GM23248 (cell line): ENCODE results near the gene ERFL.

Experiments
- EZH2 ChIP-seq: fragments of 200-600 bp; sonication (generic); IDR thresholded peaks from 2 replicates; pipeline ENCODE4 v1.6.1; 2018; ENCODE audit warnings: antibody characterized with exemption, mild to moderate bottlenecking; ENCODE audit not compliant: insufficient read depth, poor library complexity, severe bottlenecking
- EZH2phosphoT487 ChIP-seq: fragments of 200-600 bp; sonication (generic); IDR thresholded peaks from 2 replicates; pipeline ENCODE4 v1.6.1; 2018; ENCODE audit warnings: antibody characterized with exemption, moderate library complexity, mild to moderate bottlenecking, low read depth; ENCODE audit not compliant: insufficient read depth

DNA sequence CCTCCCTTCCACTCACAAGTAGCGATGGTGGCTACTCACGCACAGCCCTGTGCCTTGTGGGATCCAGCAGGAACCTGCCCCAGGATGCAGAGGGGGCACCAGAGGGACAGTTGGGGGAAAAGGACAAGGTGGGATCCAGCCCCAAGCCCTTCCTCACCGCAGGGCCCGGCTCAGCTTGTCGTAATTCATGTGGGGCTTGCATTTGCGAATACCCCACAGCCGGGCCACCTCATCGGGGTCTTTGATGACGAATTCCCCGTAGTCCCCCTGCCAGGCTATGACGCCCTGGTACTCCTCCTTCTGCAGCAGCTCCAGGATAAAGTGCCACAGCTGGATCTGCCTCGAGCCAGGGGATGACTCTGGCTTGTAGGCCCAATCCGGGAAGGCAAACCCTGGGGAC lies 18.5 kb downstream of the ERFL start:
- TF ChIP-seq EZH2 (no peak), EZH2phosphoT487 (no peak)
